ENCODE results near the gene ANAPC16.
"Not testable (repeated sequence)": the region's sequence is repeated elsewhere in the genome, so short reads cannot be mapped to it uniquely, and the experiment has no call there.

The ANAPC16 gene

GRCh38 chr10:72245949-72246525 is 30.2 kb downstream of the ANAPC16 start:
- peak overlapping the region; percentile 49 for H2AK5ac ChIP-seq (ENCODE audit: low read length, severe bottlenecking)
- no peaks in the 10 kb centered on the region for H3K36me3 ChIP-seq (ENCODE audit: control insufficient read depth in 1 of 2, insufficient read depth in 2 of 2, low read depth in 1 of 2, low read length in 2 of 2)
- H3K4me3 ChIP-seq (ENCODE audit: insufficient read depth in 1 of 2, low read depth in 1 of 2, low read length in 2 of 2), result no peak overlapping the region
- H3K14ac ChIP-seq (ENCODE audit: low read length in 2 of 2), result peak overlapping the region in 1 of 2 experiments; percentile 83
- H2BK5ac ChIP-seq (ENCODE audit: low read depth, low read length, poor library complexity, severe bottlenecking), result no peak overlapping the region
- H3K4me1 ChIP-seq (ENCODE audit: control insufficient read depth, insufficient read depth, low read depth, low read length), result peaks cover 19% of the 10 kb centered on the region
- no peaks in the 10 kb centered on the region for H3K27me3 ChIP-seq (ENCODE audit: control insufficient read depth in 1 of 2, insufficient read depth in 1 of 2, low read length in 2 of 2)
- H3K9ac ChIP-seq (ENCODE audit: low read length), result no peak overlapping the region
- H3K23ac ChIP-seq (ENCODE audit: low read length in 2 of 2), result peak overlapping the region in 1 of 2 experiments; percentile 32
- H2AFZ ChIP-seq (ENCODE audit: low read depth, low read length), result no peak overlapping the region
- H2BK15ac ChIP-seq (ENCODE audit: low read depth, poor library complexity, severe bottlenecking), result peak overlapping the region; percentile 54
- no peaks in the 10 kb centered on the region for H3K79me1 ChIP-seq (replicated peaks; ENCODE audit: low read length, poor library complexity, severe bottlenecking)
- no peaks in the 10 kb centered on the region for H3K9me3 ChIP-seq (ENCODE audit: control insufficient read depth, low read length)
- peak overlapping the region; percentile 91 for H4K91ac ChIP-seq (ENCODE audit: low read length)
- 89% methylated on average over 3 of the region's 3 CpGs for WGBS
- H3K27ac ChIP-seq (ENCODE audit: low read length, poor library complexity, severe bottlenecking), result no peak overlapping the region
- H3K4me2 ChIP-seq (ENCODE audit: low read length, poor library complexity, severe bottlenecking), result no peak overlapping the region
- H3K4ac ChIP-seq (ENCODE audit: low read depth in 1 of 2, low read length in 2 of 2), result peak overlapping the region; percentile 10 to 90
- peak overlapping the region; percentile 7 for H4K8ac ChIP-seq (ENCODE audit: low read length)
- peak overlapping the region; percentile 87 for H2BK120ac ChIP-seq (ENCODE audit: low read depth, low read length)
- H3K18ac ChIP-seq (ENCODE audit: low read depth in 1 of 2, low read length in 2 of 2), result peak overlapping the region; percentile 85 to 91
- DNase-seq, result no peak
- peak overlapping the region; percentile 88 to 100 for H2BK12ac ChIP-seq (ENCODE audit: low read length in 2 of 2)

GRCh38 chr10:72248468-72249151 is 32.8 kb downstream of the ANAPC16 start:
- peak overlapping the region in 1 of 2 experiments; percentile 37 for H3K4me3 ChIP-seq (ENCODE audit: insufficient read depth in 1 of 2, low read depth in 1 of 2, low read length in 2 of 2)
- H3K36me3 ChIP-seq (ENCODE audit: control insufficient read depth in 1 of 2, insufficient read depth in 2 of 2, low read depth in 1 of 2, low read length in 2 of 2), result no peaks in the 10 kb centered on the region
- peak overlapping the region; percentile 95 for H2BK15ac ChIP-seq (ENCODE audit: low read depth, poor library complexity, severe bottlenecking)
- peak overlapping the region; percentile 98 for H2BK12ac ChIP-seq (ENCODE audit: low read length in 2 of 2)
- peak overlapping the region; percentile 95 to 100 for H3K18ac ChIP-seq (ENCODE audit: low read depth in 1 of 2, low read length in 2 of 2)
- peak overlapping the region; percentile 98 for H4K8ac ChIP-seq (ENCODE audit: low read length)
- H3K9ac ChIP-seq (ENCODE audit: low read length), result peak overlapping the region; percentile 60
- peak overlapping the region; percentile 65 to 89 for H3K14ac ChIP-seq (ENCODE audit: low read length in 2 of 2)
- H3K4ac ChIP-seq (ENCODE audit: low read depth in 1 of 2, low read length in 2 of 2), result peak overlapping the region; percentile 94 to 99
- H3K27ac ChIP-seq (ENCODE audit: low read length, poor library complexity, severe bottlenecking), result no peak overlapping the region
- H2AK5ac ChIP-seq (ENCODE audit: low read length, severe bottlenecking), result peak overlapping the region; percentile 42
- H3K4me2 ChIP-seq (ENCODE audit: low read length, poor library complexity, severe bottlenecking), result no peak overlapping the region
- 29% methylated on average over 10 of the region's 10 CpGs for WGBS
- H4K91ac ChIP-seq (ENCODE audit: low read length), result peak overlapping the region; percentile 99
- H2BK5ac ChIP-seq (ENCODE audit: low read depth, low read length, poor library complexity, severe bottlenecking), result no peak overlapping the region
- H3K79me1 ChIP-seq (replicated peaks; ENCODE audit: low read length, poor library complexity, severe bottlenecking), result no peaks in the 10 kb centered on the region
- H2AFZ ChIP-seq (ENCODE audit: low read depth, low read length), result no peak overlapping the region
- H2BK120ac ChIP-seq (ENCODE audit: low read depth, low read length), result peak overlapping the region; percentile 99
- no peaks in the 10 kb centered on the region for H3K27me3 ChIP-seq (ENCODE audit: control insufficient read depth in 1 of 2, insufficient read depth in 1 of 2, low read length in 2 of 2)
- peak overlapping the region in 1 of 2 experiments; percentile 87 for H3K23ac ChIP-seq (ENCODE audit: low read length in 2 of 2)
- H3K4me1 ChIP-seq (ENCODE audit: control insufficient read depth, insufficient read depth, low read depth, low read length), result peaks cover 16% of the 10 kb centered on the region
- peak; percentile 57 for DNase-seq
- H3K9me3 ChIP-seq (ENCODE audit: control insufficient read depth, low read length), result no peaks in the 10 kb centered on the region

GRCh38 chr10:72249176-72249862 is 33.5 kb downstream of the ANAPC16 start:
- not testable (repeated sequence) for H3K4me2 ChIP-seq (ENCODE audit: low read length, poor library complexity, severe bottlenecking); H2BK5ac ChIP-seq (ENCODE audit: low read depth, low read length, poor library complexity, severe bottlenecking); H3K14ac ChIP-seq (ENCODE audit: low read length in 2 of 2); H3K9me3 ChIP-seq (ENCODE audit: control insufficient read depth, low read length); H3K4me3 ChIP-seq (ENCODE audit: insufficient read depth in 1 of 2, low read depth in 1 of 2, low read length in 2 of 2); H3K27me3 ChIP-seq (ENCODE audit: control insufficient read depth in 1 of 2, insufficient read depth in 1 of 2, low read length in 2 of 2); H2AFZ ChIP-seq (ENCODE audit: low read depth, low read length); DNase-seq; H3K36me3 ChIP-seq (ENCODE audit: control insufficient read depth in 1 of 2, insufficient read depth in 2 of 2, low read depth in 1 of 2, low read length in 2 of 2); H3K79me1 ChIP-seq (replicated peaks; ENCODE audit: low read length, poor library complexity, severe bottlenecking); H3K27ac ChIP-seq (ENCODE audit: low read length, poor library complexity, severe bottlenecking); H3K23ac ChIP-seq (ENCODE audit: low read length in 2 of 2)
- H4K91ac ChIP-seq (ENCODE audit: low read length), result peak overlapping the region; percentile 97
- H2BK120ac ChIP-seq (ENCODE audit: low read depth, low read length), result peak overlapping the region; percentile 99
- peak overlapping the region; percentile 29 for H2AK5ac ChIP-seq (ENCODE audit: low read length, severe bottlenecking)
- peak overlapping the region; percentile 95 to 99 for H3K18ac ChIP-seq (ENCODE audit: low read depth in 1 of 2, low read length in 2 of 2)
- peaks cover 14% of the 10 kb centered on the region for H3K4me1 ChIP-seq (ENCODE audit: control insufficient read depth, insufficient read depth, low read depth, low read length)
- H4K8ac ChIP-seq (ENCODE audit: low read length), result peak overlapping the region; percentile 96
- H2BK15ac ChIP-seq (ENCODE audit: low read depth, poor library complexity, severe bottlenecking), result peak overlapping the region; percentile 87
- peak overlapping the region; percentile 60 for H3K9ac ChIP-seq (ENCODE audit: low read length)
- peak overlapping the region; percentile 72 to 98 for H2BK12ac ChIP-seq (ENCODE audit: low read length in 2 of 2)
- WGBS, result 89% methylated on average over 15 of the region's 17 CpGs
- peak overlapping the region; percentile 69 to 94 for H3K4ac ChIP-seq (ENCODE audit: low read depth in 1 of 2, low read length in 2 of 2)

- Histone ChIP-seq H3K79me1 (replicated peaks; ENCODE audit: low read length, poor library complexity, severe bottlenecking) (no peaks in the 10 kb centered on the region), H2AFZ (ENCODE audit: low read depth, low read length) (no peak overlapping the region), H3K4me1 (ENCODE audit: control insufficient read depth, insufficient read depth, low read depth, low read length) (peaks cover 19% of the 10 kb centered on the region), H3K4ac (ENCODE audit: low read depth in 1 of 2, low read length in 2 of 2) (peak overlapping the region; percentile 3 to 5), H3K23ac (ENCODE audit: low read length in 2 of 2) (no peak overlapping the region), H3K36me3 (ENCODE audit: control insufficient read depth in 1 of 2, insufficient read depth in 2 of 2, low read depth in 1 of 2, low read length in 2 of 2) (no peaks in the 10 kb centered on the region), H3K18ac (ENCODE audit: low read depth in 1 of 2, low read length in 2 of 2) (peak overlapping the region; percentile 11 to 81), H2BK120ac (ENCODE audit: low read depth, low read length) (peak overlapping the region; percentile 15), H3K14ac (ENCODE audit: low read length in 2 of 2) (no peak overlapping the region), H3K9ac (ENCODE audit: low read length) (no peak overlapping the region), H3K9me3 (ENCODE audit: control insufficient read depth, low read length) (no peaks in the 10 kb centered on the region), H4K91ac (ENCODE audit: low read length) (peak overlapping the region; percentile 91), H3K4me2 (ENCODE audit: low read length, poor library complexity, severe bottlenecking) (no peak overlapping the region), H3K27ac (ENCODE audit: low read length, poor library complexity, severe bottlenecking) (no peak overlapping the region), H3K27me3 (ENCODE audit: control insufficient read depth in 1 of 2, insufficient read depth in 1 of 2, low read length in 2 of 2) (no peaks in the 10 kb centered on the region), H2AK5ac (ENCODE audit: low read length, severe bottlenecking) (no peak overlapping the region), H3K4me3 (ENCODE audit: insufficient read depth in 1 of 2, low read depth in 1 of 2, low read length in 2 of 2) (no peak overlapping the region), H4K8ac (ENCODE audit: low read length) (peak overlapping the region; percentile 72), H2BK15ac (ENCODE audit: low read depth, poor library complexity, severe bottlenecking) (peak overlapping the region; percentile 57), H2BK12ac (ENCODE audit: low read length in 2 of 2) (peak overlapping the region; percentile 14 to 91), H2BK5ac (ENCODE audit: low read depth, low read length, poor library complexity, severe bottlenecking) (no peak overlapping the region)
- DNase-seq, result peak; percentile 62
- WGBS, result 91% methylated on average over 1 of the region's 1 CpG
Measured at GRCh38 chr10:72250666-72251065, 34.9 kb downstream of the ANAPC16 start.

All from mesenchymal stem cell (in vitro differentiated cells and primary cell).